ENCODE results near the gene HAUS8.

DNA sequence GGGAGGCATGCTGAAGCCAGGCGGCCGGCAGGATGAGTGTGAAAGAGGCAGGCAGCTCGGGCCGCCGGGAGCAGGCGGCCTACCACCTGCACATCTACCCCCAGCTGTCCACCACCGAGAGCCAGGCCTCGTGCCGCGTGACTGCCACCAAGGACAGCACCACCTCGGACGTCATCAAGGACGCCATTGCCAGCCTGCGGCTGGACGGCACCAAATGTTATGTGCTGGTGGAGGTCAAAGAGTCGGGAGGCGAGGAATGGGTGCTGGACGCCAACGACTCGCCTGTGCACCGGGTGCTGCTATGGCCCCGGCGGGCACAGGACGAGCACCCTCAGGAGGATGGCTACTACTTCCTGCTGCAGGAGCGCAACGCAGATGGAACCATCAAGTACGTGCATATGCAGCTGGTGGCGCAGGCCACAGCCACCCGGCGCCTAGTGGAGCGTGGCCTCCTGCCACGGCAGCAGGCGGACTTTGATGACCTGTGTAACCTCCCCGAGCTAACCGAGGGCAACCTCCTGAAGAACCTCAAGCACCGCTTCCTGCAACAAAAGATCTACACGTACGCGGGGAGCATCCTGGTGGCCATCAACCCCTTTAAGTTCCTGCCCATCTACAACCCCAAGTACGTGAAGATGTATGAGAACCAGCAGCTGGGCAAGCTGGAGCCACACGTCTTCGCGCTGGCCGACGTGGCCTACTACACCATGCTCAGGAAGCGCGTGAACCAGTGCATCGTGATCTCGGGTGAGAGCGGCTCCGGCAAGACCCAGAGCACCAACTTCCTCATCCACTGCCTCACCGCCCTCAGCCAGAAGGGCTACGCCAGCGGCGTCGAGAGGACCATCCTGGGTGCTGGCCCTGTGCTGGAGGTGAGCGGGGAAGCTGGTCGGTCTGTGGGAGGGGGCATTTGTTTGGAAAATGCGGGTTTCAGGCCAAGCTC lies 26.7 kb upstream of the HAUS8 start:
- TF ChIP-seq POLR2A (IDR thresholded peaks at IDR 0.05; ENCODE audit: low read length) (no peak), GATA1 (IDR thresholded peaks at IDR 0.05; ENCODE audit: low read depth, low read length) (no peak)
